SK-N-SH (cell line): ENCODE data around the gene PLSCR3.

Source experiments
- EZH2phosphoT487 ChIP-seq: fragments of 200-600 bp; sonication (generic); IDR thresholded peaks from 2 replicates; pipeline ENCODE4 v1.6.1; 2017; ENCODE audit warnings: low read depth, mixed run types, mild to moderate bottlenecking, antibody characterized with exemption, moderate library complexity, borderline replicate concordance
- MAX ChIP-seq: IDR thresholded peaks from 2 replicates; pipeline ENCODE4 v1.4.0; 2012; ENCODE audit warnings: low read depth
- MEF2A ChIP-seq: IDR thresholded peaks from 2 replicates; pipeline ENCODE4 v1.4.0; 2012; ENCODE audit warnings: low read depth, borderline replicate concordance
- MXI1 ChIP-seq: IDR thresholded peaks from 2 replicates; pipeline ENCODE4 v1.6.1; 2012; ENCODE audit warnings: mild to moderate bottlenecking, low read depth, low read length, improper control_type of control experiment
- POLR2AphosphoS5 ChIP-seq: IDR thresholded peaks from 2 replicates; pipeline ENCODE4 v1.6.1; 2012; ENCODE audit warnings: low read depth, low read length
- RAD21 ChIP-seq: IDR thresholded peaks from 2 replicates; pipeline ENCODE4 v1.6.1; 2012; ENCODE audit warnings: mild to moderate bottlenecking, low read length
- SIN3A ChIP-seq: IDR thresholded peaks from 2 replicates; pipeline ENCODE4 v1.6.1; 2012; ENCODE audit warnings: low read depth, mild to moderate bottlenecking, low read length, moderate library complexity, borderline replicate concordance
- TF ChIP-seq, protein P1 (sequence below): fragments of 200-600 bp; sonication (generic); IDR thresholded peaks from 2 replicates; pipeline ENCODE4 v1.6.1; 2017; ENCODE audit warnings: antibody characterized with exemption, mild to moderate bottlenecking, moderate library complexity

DNA sequence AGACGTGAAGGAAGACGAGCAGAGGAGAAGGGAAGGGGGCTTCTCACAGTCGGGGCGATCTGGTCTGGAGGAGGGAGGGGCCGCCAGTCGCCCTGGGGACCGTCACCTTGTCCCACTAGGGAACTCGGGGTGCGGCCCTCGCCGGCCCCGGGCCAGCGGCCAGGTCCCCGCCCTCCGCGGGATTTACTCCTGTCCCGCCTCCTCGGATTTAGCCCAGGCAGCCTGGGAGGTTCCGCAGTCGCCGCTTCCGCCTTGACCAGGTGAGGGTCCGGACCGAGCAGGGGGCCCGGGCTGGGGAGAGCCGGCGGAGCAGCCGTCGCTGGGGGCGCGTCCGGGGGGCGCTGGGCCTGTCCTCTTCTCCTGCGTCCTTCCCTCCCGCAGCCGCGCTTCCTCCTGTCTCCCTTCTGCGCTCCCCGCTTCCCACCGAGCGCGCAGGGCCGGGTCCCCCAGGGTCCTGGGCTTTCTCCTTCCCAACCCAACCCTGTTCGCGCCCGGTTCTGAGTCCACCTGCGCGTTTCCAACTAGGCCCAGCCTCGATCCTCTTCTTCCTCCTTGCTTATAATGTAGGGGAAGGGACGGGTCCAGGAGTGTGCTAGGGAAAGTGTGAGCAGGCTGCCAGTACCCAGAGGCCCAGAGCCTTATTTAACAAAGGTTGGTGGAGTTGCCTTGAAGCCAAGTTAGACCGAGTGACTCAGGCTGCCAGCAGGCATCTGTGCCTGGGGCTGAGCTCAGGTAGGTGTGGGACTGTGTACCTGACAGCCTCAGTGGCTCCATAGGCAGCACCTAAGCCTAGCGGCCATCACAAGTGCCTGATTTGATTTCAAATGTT, 13.3 kb downstream of the PLSCR3 start, which contains the start of gene TNK1:
- TF ChIP-seq, protein P1, sequence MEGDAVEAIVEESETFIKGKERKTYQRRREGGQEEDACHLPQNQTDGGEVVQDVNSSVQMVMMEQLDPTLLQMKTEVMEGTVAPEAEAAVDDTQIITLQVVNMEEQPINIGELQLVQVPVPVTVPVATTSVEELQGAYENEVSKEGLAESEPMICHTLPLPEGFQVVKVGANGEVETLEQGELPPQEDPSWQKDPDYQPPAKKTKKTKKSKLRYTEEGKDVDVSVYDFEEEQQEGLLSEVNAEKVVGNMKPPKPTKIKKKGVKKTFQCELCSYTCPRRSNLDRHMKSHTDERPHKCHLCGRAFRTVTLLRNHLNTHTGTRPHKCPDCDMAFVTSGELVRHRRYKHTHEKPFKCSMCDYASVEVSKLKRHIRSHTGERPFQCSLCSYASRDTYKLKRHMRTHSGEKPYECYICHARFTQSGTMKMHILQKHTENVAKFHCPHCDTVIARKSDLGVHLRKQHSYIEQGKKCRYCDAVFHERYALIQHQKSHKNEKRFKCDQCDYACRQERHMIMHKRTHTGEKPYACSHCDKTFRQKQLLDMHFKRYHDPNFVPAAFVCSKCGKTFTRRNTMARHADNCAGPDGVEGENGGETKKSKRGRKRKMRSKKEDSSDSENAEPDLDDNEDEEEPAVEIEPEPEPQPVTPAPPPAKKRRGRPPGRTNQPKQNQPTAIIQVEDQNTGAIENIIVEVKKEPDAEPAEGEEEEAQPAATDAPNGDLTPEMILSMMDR: no peak
- TF ChIP-seq MXI1: no peak
- no peak for TF ChIP-seq SIN3A
- TF ChIP-seq RAD21: no peak
- no peak for TF ChIP-seq EZH2phosphoT487
- TF ChIP-seq MEF2A: no peak
- no peak for TF ChIP-seq MAX
- no peak for TF ChIP-seq POLR2AphosphoS5
